ENCODE results near the gene NOD2.
A peak's percentile ranks its signal among the peaks of the same experiment; 100 is the strongest.

Gene NOD2

DNA sequence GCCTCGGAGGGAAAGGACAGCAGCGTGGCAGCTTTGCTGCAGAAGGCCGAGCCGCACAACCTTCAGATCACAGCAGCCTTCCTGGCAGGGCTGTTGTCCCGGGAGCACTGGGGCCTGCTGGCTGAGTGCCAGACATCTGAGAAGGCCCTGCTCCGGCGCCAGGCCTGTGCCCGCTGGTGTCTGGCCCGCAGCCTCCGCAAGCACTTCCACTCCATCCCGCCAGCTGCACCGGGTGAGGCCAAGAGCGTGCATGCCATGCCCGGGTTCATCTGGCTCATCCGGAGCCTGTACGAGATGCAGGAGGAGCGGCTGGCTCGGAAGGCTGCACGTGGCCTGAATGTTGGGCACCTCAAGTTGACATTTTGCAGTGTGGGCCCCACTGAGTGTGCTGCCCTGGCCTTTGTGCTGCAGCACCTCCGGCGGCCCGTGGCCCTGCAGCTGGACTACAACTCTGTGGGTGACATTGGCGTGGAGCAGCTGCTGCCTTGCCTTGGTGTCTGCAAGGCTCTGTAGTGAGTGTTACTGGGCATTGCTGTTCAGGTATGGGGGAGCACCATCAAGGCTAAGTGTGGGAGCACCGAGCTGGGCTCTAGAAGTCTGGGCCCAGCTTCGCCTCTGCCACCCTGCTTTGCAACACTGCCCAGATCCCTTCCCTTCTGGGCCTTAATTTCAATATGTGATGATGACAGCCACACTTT lies 18.6 kb downstream of the NOD2 start:
- no peaks in the 10 kb centered on the region for H3K9me3 ChIP-seq
- no peak overlapping the region for H3K27ac ChIP-seq
- no peak overlapping the region for H3K4me2 ChIP-seq
- no peaks in the 10 kb centered on the region for H4K20me1 ChIP-seq
- H3K4me1 ChIP-seq: peaks cover 23% of the 10 kb centered on the region
- no peak overlapping the region for H3K4me3 ChIP-seq
- no peaks in the 10 kb centered on the region for H3K27me3 ChIP-seq
- no peak for TF ChIP-seq Cebpa-rat (IDR thresholded peaks at IDR 0.05)
- H3K36me3 ChIP-seq: no peaks in the 10 kb centered on the region
- H3K9ac ChIP-seq: no peak overlapping the region

DNA sequence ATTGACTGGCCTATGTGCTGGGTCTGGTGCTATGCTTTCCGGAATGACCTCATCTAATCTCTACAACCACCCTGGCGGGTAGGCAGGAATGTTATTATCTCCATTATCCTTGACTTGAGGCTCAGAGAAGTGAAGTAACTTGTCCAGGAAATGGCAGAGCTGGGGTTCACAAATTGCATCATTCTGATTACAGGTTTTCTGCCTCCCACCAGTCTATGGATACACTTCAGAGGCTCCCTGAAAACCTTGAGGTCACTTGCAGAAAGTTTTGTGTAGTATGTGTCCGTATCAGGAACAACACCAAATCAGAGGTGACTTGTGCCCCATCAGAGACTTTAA lies 19.1 kb downstream of the NOD2 start:
- Histone ChIP-seq H3K9ac (no peak overlapping the region), H3K27ac (no peak overlapping the region), H3K4me1 (peaks cover 23% of the 10 kb centered on the region), H3K9me3 (no peaks in the 10 kb centered on the region), H4K20me1 (no peaks in the 10 kb centered on the region), H3K36me3 (no peaks in the 10 kb centered on the region), H3K27me3 (no peaks in the 10 kb centered on the region), H3K4me2 (no peak overlapping the region), H3K4me3 (no peak overlapping the region)
- no peak for TF ChIP-seq Cebpa-rat (IDR thresholded peaks at IDR 0.05)

DNA sequence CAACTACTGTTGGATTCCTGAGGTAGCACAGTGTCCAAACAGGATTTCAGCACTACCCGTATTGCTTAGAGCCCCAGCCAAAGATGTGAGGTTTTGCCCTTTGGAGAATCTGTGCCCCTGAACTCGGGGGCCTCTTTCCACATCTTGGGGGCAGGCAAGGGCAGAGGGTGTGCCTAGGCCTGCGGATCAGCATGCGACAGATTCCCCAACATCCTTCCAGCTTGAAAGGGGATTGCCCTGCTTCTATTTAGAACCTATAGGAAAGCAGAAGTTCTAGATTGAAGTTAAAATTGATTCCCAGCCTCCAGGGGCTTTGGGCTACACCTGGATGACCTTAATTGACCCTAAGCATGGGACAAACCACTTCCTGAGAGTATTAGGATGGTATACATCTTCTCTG lies 19.6 kb downstream of the NOD2 start:
- Histone ChIP-seq H3K36me3 (no peaks in the 10 kb centered on the region), H3K4me3 (no peak overlapping the region), H3K4me2 (peak overlapping the region; percentile 49), H3K27ac (no peak overlapping the region), H3K27me3 (no peaks in the 10 kb centered on the region), H4K20me1 (no peaks in the 10 kb centered on the region), H3K4me1 (peaks cover 23% of the 10 kb centered on the region), H3K9ac (no peak overlapping the region), H3K9me3 (no peaks in the 10 kb centered on the region)
- no peak for TF ChIP-seq Cebpa-rat (IDR thresholded peaks at IDR 0.05)

DNA sequence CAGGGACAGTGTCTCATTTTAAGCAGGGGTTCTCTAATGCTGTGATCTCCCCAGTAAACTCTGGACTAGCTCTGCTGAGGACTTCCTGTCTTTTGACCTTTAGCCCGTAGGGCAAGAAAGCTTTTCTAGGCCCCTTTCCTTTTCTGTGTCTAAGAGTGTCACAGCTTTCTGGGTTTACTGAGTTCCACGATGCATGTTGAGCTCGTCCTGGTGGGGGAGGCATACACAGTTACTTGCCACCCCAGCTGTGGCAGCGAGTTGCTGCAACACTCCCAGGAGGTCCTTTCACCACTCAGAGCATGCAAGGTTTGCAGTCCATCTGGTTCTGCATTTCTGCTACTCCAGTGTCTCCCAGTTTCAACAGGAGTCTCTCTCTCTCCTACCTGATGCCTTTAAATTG lies 23.7 kb downstream of the NOD2 start:
- H3K4me3 ChIP-seq: no peak overlapping the region
- H3K4me2 ChIP-seq: no peak overlapping the region
- H4K20me1 ChIP-seq: no peaks in the 10 kb centered on the region
- H3K27me3 ChIP-seq: no peaks in the 10 kb centered on the region
- H3K9me3 ChIP-seq: no peaks in the 10 kb centered on the region
- no peak overlapping the region for H3K27ac ChIP-seq
- H3K36me3 ChIP-seq: no peaks in the 10 kb centered on the region
- H3K4me1 ChIP-seq: peaks cover 19% of the 10 kb centered on the region
- H3K9ac ChIP-seq: no peak overlapping the region
- TF ChIP-seq Cebpa-rat (IDR thresholded peaks at IDR 0.05): no peak

GRCh38 chr16:50717494-50717893 lies 24.1 kb downstream of the NOD2 start:
- Histone ChIP-seq H3K27ac (no peak overlapping the region), H3K9me3 (no peaks in the 10 kb centered on the region), H3K36me3 (no peaks in the 10 kb centered on the region), H3K4me2 (no peak overlapping the region), H3K4me3 (no peak overlapping the region), H3K4me1 (peaks cover 19% of the 10 kb centered on the region), H3K9ac (no peak overlapping the region), H3K27me3 (no peaks in the 10 kb centered on the region), H4K20me1 (no peaks in the 10 kb centered on the region)
- TF ChIP-seq Cebpa-rat (IDR thresholded peaks at IDR 0.05): no peak

DNA sequence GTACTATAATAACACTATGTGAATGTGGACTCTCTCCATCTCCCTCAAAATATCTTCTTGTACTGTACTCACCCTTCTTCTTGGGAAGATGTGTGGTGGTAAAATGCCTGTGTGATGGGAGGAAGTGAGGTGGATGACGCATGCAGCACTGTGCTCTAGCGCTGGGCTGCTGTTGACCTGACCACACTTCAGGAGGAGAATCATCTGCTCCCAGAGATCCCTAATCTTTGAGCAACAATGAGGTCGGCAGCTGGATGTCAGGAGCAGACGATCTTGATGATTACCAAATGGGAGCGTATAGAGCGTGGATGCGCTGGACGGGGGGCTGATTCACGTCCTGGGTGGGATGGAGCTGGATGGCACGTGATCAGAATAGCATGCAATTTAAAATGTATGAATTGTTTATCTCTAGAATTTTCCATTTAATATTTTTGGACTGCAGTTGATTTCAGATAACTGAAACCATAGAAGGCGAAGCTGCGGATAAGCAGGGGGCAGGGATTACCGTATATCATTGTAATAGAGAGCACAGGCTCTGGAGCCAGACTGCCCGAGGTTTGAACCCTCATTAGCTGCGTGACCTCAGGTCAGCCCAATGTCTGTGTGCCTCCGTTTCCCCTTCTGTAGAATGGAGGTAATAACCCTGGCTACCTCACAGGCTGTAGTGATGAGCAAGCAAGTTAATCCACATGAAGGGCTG lies 24.8 kb downstream of the NOD2 start:
- Histone ChIP-seq H3K9me3 (no peaks in the 10 kb centered on the region), H3K27me3 (no peaks in the 10 kb centered on the region), H3K27ac (no peak overlapping the region), H3K36me3 (no peaks in the 10 kb centered on the region), H4K20me1 (no peaks in the 10 kb centered on the region), H3K4me2 (no peak overlapping the region), H3K4me3 (no peak overlapping the region), H3K4me1 (peaks cover 13% of the 10 kb centered on the region), H3K9ac (no peak overlapping the region)
- no peak for TF ChIP-seq Cebpa-rat (IDR thresholded peaks at IDR 0.05)

- H4K20me1 ChIP-seq: no peaks in the 10 kb centered on the region
- no peak for TF ChIP-seq Cebpa-rat (IDR thresholded peaks at IDR 0.05)
- no peak overlapping the region for H3K4me3 ChIP-seq
- no peaks in the 10 kb centered on the region for H3K36me3 ChIP-seq
- no peak overlapping the region for H3K9ac ChIP-seq
- H3K9me3 ChIP-seq: peaks cover 1% of the 10 kb centered on the region; the same call in 1 of the 2 replicates
- no peaks in the 10 kb centered on the region for H3K27me3 ChIP-seq
- no peak overlapping the region for H3K4me2 ChIP-seq
- H3K4me1 ChIP-seq: peaks cover 11% of the 10 kb centered on the region
- H3K27ac ChIP-seq: no peak overlapping the region
Observed at GRCh38 chr16:50718761-50719400, 25.5 kb downstream of the NOD2 start.

DNA sequence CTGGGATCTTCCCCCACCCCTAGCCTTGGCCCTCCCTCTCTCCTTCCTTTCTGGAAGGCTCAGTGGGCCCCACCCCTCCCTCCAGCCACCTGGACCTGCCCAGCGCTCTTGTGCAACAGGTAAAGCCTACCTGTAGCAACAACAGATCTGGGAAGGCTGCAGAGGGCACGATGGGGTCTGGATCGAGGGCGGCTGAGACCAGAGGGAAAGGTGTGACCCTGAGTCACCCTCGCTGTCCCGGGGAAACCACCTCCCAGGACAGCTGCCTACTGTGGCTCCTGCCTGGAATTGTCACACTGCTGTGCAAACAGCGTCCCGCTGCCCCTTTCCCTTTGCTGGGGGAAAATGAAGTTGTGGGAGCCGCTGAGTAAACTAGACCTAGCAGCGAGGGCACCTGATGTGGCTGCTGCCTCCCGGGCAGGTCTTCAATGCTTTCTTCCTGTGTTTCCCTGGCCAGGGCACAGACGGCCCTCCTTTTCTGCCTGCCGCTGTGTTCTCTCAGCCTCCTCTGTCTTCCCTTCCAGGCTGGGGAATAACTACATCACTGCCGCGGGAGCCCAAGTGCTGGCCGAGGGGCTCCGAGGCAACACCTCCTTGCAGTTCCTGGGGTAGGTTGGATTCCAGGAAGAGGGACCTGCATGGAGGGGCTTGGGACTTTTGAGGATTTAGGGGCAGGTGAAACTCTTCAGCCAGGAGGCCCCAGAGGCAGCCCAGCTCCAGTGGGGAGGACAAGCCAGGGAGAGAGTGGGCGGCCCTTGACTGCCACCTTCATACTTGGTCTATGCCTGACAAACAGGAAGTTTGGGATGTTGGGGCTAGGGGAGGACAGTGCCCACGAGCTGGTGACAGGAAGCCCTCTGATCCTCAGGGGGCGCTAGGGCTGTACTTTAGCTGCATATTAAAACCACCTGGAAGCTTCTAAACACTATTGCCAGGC lies 26.3 kb downstream of the NOD2 start:
- peak overlapping the region; percentile 13; the same call in 1 of the 2 replicates for H3K27ac ChIP-seq

DNA sequence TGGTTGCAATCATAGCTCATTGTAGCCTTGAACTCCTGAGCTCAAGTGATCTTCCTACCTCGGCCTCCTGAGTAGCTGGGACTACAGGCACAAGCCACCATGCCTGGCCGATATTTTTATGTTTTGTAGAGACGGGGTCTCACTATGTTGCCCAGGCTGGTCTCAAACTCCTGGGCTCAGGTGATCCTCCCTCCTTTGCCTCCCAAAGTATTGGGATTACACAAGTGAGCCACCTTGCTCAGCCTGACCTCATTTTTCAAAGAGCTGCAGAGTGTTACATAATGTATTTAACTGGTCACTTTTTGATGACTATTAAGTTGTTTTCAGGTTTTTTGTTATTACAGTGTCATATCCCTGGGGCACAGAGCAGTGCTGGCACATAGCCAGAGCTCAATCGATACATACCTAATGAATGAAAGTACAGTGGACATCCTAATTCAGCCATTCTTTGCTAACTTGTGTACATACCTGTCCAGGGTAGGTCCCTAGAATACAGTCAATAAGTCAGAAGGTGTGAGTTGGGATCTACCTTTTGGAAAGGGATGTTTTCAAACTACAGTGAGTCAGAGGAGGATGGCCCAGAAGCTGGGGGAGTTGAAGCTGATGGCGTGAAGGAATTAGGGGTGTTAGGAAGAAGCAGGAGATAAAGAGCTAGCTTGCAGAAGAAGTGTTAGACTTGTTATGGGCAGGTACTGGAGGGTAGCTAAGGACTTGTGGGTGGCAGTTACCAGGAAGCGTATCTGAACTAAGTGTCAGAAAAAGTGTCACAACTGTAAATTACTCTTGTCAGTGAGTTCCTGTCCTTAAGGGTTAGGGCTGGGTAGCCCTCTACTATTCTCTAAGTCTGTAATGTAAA lies 28.4 kb downstream of the NOD2 start:
- no peaks in the 10 kb centered on the region for H3K27me3 ChIP-seq

More for the DNA sequence above, 26.3 kb downstream of the NOD2 start:
- Histone ChIP-seq H3K4me1 (peaks cover 11% of the 10 kb centered on the region), H3K9ac (no peak overlapping the region), H4K20me1 (no peaks in the 10 kb centered on the region), H3K4me3 (no peak overlapping the region), H3K4me2 (peak overlapping the region; percentile 62), H3K36me3 (no peaks in the 10 kb centered on the region), H3K27me3 (no peaks in the 10 kb centered on the region), H3K9me3 (peaks cover 9% of the 10 kb centered on the region)
- TF ChIP-seq Cebpa-rat (IDR thresholded peaks at IDR 0.05): no peak

More for the DNA sequence above, 28.4 kb downstream of the NOD2 start:
- peaks cover 15% of the 10 kb centered on the region for H3K9me3 ChIP-seq
- peaks cover 11% of the 10 kb centered on the region for H3K4me1 ChIP-seq
- H4K20me1 ChIP-seq: no peaks in the 10 kb centered on the region
- H3K27ac ChIP-seq: no peak overlapping the region
- no peak overlapping the region for H3K4me2 ChIP-seq
- H3K9ac ChIP-seq: no peak overlapping the region
- no peak for TF ChIP-seq Cebpa-rat (IDR thresholded peaks at IDR 0.05)
- H3K36me3 ChIP-seq: no peaks in the 10 kb centered on the region
- H3K4me3 ChIP-seq: no peak overlapping the region
